ENCODE data around the gene NRARP.

Gene NRARP

GRCh38 chr9:137271696-137272076, 30.4 kb downstream of the NRARP start:
- DNase-seq (ENCODE audit: low read depth), result no peak
- no peak overlapping the region for H3K4me3 ChIP-seq (ENCODE audit: low read depth, low read length)
- no peak for TF ChIP-seq CTCF (conservative IDR thresholded peaks at IDR 0.05; ENCODE audit: low read depth, low read length)

DNA sequence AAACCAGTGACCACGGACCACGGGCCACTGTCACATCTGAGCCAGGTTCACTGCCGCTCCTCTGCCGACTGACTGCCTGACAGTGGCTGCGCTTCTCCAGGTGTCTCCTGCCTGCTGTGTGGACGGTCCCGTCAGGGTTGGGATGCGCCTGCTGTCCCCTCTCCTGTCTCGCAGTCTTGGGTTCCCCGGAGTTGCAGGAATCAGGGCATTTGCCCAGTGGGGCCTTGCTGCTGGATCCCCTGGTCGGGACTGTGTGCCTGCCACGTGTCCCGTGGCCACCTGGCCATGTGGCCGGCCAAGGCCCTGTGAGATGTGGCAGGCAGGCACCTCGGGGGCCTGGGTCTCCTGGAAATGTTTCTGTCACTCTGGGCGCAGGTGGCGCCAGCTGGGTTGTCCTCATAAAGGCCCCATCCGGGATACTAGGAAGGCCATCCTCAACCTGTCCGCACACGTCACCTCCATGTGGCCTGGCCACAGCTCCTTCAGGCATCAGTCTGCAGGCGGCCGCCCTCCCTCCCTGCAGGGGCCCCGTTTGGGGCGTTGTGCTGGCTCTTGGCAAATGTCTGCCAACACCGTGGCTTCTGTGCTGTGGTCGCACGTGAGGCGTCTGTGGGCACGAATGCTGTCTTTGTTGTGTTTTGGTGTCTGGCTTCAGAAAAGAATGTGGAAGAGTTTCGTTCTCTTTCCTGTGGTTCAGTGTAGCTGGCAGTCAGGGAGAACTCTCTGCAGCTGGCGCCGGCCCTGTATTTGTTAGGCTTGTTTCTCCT, 31.0 kb downstream of the NRARP start:
- DNase-seq (ENCODE audit: low read depth), result no peak
- H3K4me3 ChIP-seq (ENCODE audit: low read depth, low read length), result no peak overlapping the region
- TF ChIP-seq CTCF (conservative IDR thresholded peaks at IDR 0.05; ENCODE audit: low read depth, low read length), result no peak

GRCh38 chr9:137269231-137269772, 32.8 kb downstream of the NRARP start:
- H3K4me3 ChIP-seq (ENCODE audit: low read depth, low read length), result no peak overlapping the region
- no peak for TF ChIP-seq CTCF (conservative IDR thresholded peaks at IDR 0.05; ENCODE audit: low read depth, low read length)
- peak; percentile 62 for DNase-seq (ENCODE audit: low read depth)

GRCh38 chr9:137268538-137269201, 33.4 kb downstream of the NRARP start:
- H3K4me3 ChIP-seq (ENCODE audit: low read depth, low read length), result no peak overlapping the region
- TF ChIP-seq CTCF (conservative IDR thresholded peaks at IDR 0.05; ENCODE audit: low read depth, low read length), result no peak
- peak; percentile 46 for DNase-seq (ENCODE audit: low read depth)

DNA sequence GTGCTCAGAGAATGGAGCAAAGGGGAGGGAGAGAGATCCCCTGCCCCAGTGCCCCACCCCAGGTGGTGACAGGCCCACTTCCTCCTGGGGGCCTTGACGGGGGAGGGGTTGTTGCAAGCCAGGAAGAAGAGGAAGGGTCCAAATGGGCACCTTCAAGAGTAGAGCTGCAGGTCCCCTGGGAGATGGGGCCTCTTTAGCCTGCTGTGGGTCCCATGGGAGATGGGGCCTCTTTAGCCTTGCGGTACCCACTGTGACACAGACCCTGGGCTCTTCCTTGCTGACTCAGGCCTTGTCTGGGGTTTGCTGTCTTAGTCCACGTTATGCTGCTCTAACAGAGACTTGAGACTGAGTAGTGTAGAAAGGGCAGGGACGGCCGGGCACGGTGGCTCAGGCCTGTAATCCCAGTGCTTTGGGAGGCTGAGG, 34.1 kb downstream of the NRARP start:
- no peak for DNase-seq (ENCODE audit: low read depth)
- no peak for TF ChIP-seq CTCF (conservative IDR thresholded peaks at IDR 0.05; ENCODE audit: low read depth, low read length)
- H3K4me3 ChIP-seq (ENCODE audit: low read depth, low read length), result no peak overlapping the region

- DNase-seq (ENCODE audit: low read depth), result no peak
- H3K4me3 ChIP-seq (ENCODE audit: low read depth, low read length), result no peak overlapping the region
- no peak for TF ChIP-seq CTCF (conservative IDR thresholded peaks at IDR 0.05; ENCODE audit: low read depth, low read length)
Measured at GRCh38 chr9:137266585-137267453, 35.3 kb downstream of the NRARP start.

Data from choroid plexus epithelial cell (primary cell).